ENCODE data around the gene TIMP3. TPM values are rescaled to one million over a fixed set of nuclear protein-coding genes. Genes with fewer than 3 reads are reported as not detected.

Gene TIMP3
- total RNA-seq, 1 donor from 2014 or later, result 37.3 TPM

DNA sequence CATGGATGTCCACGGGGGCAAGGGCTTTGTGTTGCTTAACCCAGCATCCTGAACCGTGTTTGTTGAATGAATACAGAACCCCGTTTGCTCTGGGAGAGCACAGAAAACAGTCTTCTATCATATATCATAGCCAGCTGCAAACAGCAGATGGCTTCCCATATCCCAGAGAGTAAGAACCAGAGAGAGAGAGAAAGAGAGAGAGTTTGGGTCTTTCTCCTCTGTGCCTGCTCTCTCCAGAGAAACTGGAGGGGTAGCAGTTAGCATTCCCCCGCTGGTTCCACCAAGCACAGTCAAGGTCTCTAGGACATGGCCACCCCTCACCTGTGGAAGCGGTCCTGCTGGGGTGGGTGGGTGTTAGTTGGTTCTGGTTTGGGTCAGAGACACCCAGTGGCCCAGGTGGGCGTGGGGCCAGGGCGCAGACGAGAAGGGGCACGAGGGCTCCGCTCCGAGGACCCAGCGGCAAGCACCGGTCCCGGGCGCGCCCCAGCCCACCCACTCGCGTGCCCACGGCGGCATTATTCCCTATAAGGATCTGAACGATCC lies 440 bp upstream of the TIMP3 start:
- peaks cover 48% of the 10 kb centered on the region for H3K4me1 Mint-ChIP-seq (ENCODE audit: unreplicated experiment)
- no peak overlapping the region for H3K27ac Mint-ChIP-seq (ENCODE audit: unreplicated experiment)
- H3K4me3 Mint-ChIP-seq (ENCODE audit: unreplicated experiment), result peak overlapping the region; percentile 59
- no peak for DNase-seq (ENCODE audit: extremely low spot score, unreplicated experiment)
- H3K27me3 Mint-ChIP-seq (ENCODE audit: unreplicated experiment), result peaks cover 12% of the 10 kb centered on the region
- TF ChIP-seq, protein P1, sequence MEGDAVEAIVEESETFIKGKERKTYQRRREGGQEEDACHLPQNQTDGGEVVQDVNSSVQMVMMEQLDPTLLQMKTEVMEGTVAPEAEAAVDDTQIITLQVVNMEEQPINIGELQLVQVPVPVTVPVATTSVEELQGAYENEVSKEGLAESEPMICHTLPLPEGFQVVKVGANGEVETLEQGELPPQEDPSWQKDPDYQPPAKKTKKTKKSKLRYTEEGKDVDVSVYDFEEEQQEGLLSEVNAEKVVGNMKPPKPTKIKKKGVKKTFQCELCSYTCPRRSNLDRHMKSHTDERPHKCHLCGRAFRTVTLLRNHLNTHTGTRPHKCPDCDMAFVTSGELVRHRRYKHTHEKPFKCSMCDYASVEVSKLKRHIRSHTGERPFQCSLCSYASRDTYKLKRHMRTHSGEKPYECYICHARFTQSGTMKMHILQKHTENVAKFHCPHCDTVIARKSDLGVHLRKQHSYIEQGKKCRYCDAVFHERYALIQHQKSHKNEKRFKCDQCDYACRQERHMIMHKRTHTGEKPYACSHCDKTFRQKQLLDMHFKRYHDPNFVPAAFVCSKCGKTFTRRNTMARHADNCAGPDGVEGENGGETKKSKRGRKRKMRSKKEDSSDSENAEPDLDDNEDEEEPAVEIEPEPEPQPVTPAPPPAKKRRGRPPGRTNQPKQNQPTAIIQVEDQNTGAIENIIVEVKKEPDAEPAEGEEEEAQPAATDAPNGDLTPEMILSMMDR (IDR thresholded peaks at IDR 0.05), result no peak
- no peaks in the 10 kb centered on the region for H3K36me3 Mint-ChIP-seq (ENCODE audit: unreplicated experiment)
- no peaks in the 10 kb centered on the region for H3K9me3 Mint-ChIP-seq (ENCODE audit: unreplicated experiment)

- Mint-ChIP-seq H3K9me3 (ENCODE audit: unreplicated experiment) (no peaks in the 10 kb centered on the region), H3K27me3 (ENCODE audit: unreplicated experiment) (peaks cover 10% of the 10 kb centered on the region), H3K4me3 (ENCODE audit: unreplicated experiment) (peak overlapping the region; percentile 77), H3K27ac (ENCODE audit: unreplicated experiment) (peak overlapping the region; percentile 56), H3K4me1 (ENCODE audit: unreplicated experiment) (peaks cover 40% of the 10 kb centered on the region), H3K36me3 (ENCODE audit: unreplicated experiment) (no peaks in the 10 kb centered on the region)
- no peak for DNase-seq (ENCODE audit: extremely low spot score, unreplicated experiment)
- TF ChIP-seq, protein P1 (IDR thresholded peaks at IDR 0.05), result no peak
Measured at GRCh38 chr22:32802237-32802765, 796 bp downstream of the TIMP3 start.

DNA sequence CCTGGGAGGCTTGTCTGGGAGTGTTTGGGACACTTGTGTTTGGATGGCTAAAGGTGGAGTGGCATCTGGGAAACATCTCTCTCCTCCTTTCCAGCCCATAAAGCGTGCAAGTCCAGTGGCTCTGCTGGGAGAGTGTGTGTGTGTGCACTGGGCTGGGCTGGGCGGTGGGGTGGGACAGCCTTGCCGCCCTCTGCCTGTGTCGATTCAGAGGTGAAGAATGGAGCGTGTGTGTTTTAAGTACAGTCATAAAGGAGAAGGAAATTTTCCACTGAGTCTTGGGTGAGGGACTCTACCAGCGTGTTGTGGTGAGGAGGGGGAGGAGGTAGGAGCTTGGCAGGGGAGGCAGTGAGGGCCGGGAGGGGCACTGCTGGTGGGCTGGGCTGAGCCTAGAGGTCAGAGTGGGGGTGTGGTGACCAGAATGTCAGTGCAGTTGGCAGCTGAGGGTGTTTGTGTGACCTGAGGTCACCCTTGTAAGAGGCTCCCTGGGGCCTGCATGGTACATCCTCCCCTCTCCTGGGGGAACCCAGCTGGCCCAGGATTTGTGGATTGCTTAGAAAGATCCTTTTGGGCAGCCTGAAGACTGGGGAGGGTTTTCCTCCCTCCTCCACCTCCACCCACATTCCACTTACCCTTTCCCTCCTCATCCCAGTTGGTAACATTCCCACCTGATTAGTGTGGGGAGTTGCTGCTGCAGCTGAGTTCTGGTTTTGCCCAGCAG lies 1.7 kb downstream of the TIMP3 start:
- Mint-ChIP-seq H3K36me3 (ENCODE audit: unreplicated experiment) (no peaks in the 10 kb centered on the region), H3K4me3 (ENCODE audit: unreplicated experiment) (peak overlapping the region; percentile 77), H3K27me3 (ENCODE audit: unreplicated experiment) (peaks cover 10% of the 10 kb centered on the region), H3K27ac (ENCODE audit: unreplicated experiment) (peak overlapping the region; percentile 64), H3K4me1 (ENCODE audit: unreplicated experiment) (peaks cover 40% of the 10 kb centered on the region), H3K9me3 (ENCODE audit: unreplicated experiment) (no peaks in the 10 kb centered on the region)
- TF ChIP-seq, protein P1 (IDR thresholded peaks at IDR 0.05), result no peak
- no peak for DNase-seq (ENCODE audit: extremely low spot score, unreplicated experiment)

- Mint-ChIP-seq H3K27ac (ENCODE audit: unreplicated experiment) (peak overlapping the region; percentile 64), H3K9me3 (ENCODE audit: unreplicated experiment) (no peaks in the 10 kb centered on the region), H3K36me3 (ENCODE audit: unreplicated experiment) (no peaks in the 10 kb centered on the region), H3K4me3 (ENCODE audit: unreplicated experiment) (peak overlapping the region; percentile 77), H3K4me1 (ENCODE audit: unreplicated experiment) (peaks cover 40% of the 10 kb centered on the region), H3K27me3 (ENCODE audit: unreplicated experiment) (peaks cover 8% of the 10 kb centered on the region)
- TF ChIP-seq, protein P1 (IDR thresholded peaks at IDR 0.05), result no peak
- no peak for DNase-seq (ENCODE audit: extremely low spot score, unreplicated experiment)
Measured at GRCh38 chr22:32803738-32804435, 2.4 kb downstream of the TIMP3 start.
